Omental fat pad (tissue), 4 donors: Measurements from ENCODE around the gene ELF3. TPM values are rescaled to one million over a fixed set of nuclear protein-coding genes. Genes with fewer than 3 reads are reported as not detected.
"Not testable (repeated sequence)": the region's sequence is repeated elsewhere in the genome, so short reads cannot be mapped to it uniquely, and the experiment has no call there.

Experiments
- ATAC-seq: fragments of 150-250 bp; one replicate; pipeline ENCODE4 v1.9.1; 2016; ENCODE audit warnings: mild to moderate bottlenecking, moderate library complexity; ENCODE audit not compliant: low FRiP score
- DNase-seq: peaks from one replicate; pipeline ENCODE4 v3.0.0-alpha.2; 2019; ENCODE audit warnings: low spot score
- CTCF ChIP-seq, 3 donors: fragments of 450-650 bp; IDR thresholded peaks; one replicate each; pipeline ENCODE4 v1.5.1; 2016 to 2017; ENCODE audit warnings: antibody characterized with exemption in 3 of 3, mild to moderate bottlenecking in 3 of 3, moderate library complexity in 2 of 3
- total RNA-seq, 4 donors: library from RNA; depleted of rRNA; stranded (reverse); fragments of >200 nt; gene quantifications; one replicate each; pipeline ENCODE4 v1.1.0, GENCODE V29; 2016

Gene ELF3
- 10 to 100 TPM in 1 of 4 donors, 1 to 10 TPM in 1, under 1 TPM in 2; 0.47 to 23.0 (median 1.8) TPM for total RNA-seq

GRCh38 chr1:202010180-202011015 lies at the start of gene ELF3:
ELF3 (plus strand) TSS chr1:202010587; CDS start chr1:202011137, 550 bp downstream.
- peak; percentile 59 for ATAC-seq
- TF ChIP-seq CTCF (IDR thresholded peaks at IDR 0.05) = no peak
- DNase-seq = no peak

- DNase-seq, ATAC-seq: not testable (repeated sequence)
These were observed 48.0 kb upstream of the ELF3 start for GRCh38 chr1:201962382-201962781.

- TF ChIP-seq CTCF (IDR thresholded peaks at IDR 0.05) = no peak
- no peak for ATAC-seq
- no peak for DNase-seq
These were observed 46.1 kb upstream of the ELF3 start for GRCh38 chr1:201964261-201964660.

- no peak for ATAC-seq
- TF ChIP-seq CTCF (IDR thresholded peaks at IDR 0.05) = no peak
- DNase-seq = no peak
These were observed 44.2 kb upstream of the ELF3 start for GRCh38 chr1:201966171-201966570.

- ATAC-seq (no peak), DNase-seq (no peak)
- no peak for TF ChIP-seq CTCF (IDR thresholded peaks at IDR 0.05)
These were observed 42.0 kb upstream of the ELF3 start for GRCh38 chr1:201968202-201968925.

GRCh38 chr1:201970334-201971159 lies 39.8 kb upstream of the ELF3 start:
- ATAC-seq (no peak), DNase-seq (no peak)
- no peak for TF ChIP-seq CTCF (IDR thresholded peaks at IDR 0.05)

GRCh38 chr1:201982082-201982622 lies 28.2 kb upstream of the ELF3 start:
- ATAC-seq (no peak), DNase-seq (peak; percentile 50)
- no peak for TF ChIP-seq CTCF (IDR thresholded peaks at IDR 0.05)
